Activated CD8-positive, alpha-beta memory T cell treated with anti-CD3 and anti-CD28 coated beads, Interleukin-2, amount 50 U/mL, for 4 hours (primary cell): ENCODE data around the gene TPP2.

Experiments used
- DNase-seq: peaks from one replicate; pipeline ENCODE4 v3.0.0-alpha.2; 2020

Gene TPP2

DNA sequence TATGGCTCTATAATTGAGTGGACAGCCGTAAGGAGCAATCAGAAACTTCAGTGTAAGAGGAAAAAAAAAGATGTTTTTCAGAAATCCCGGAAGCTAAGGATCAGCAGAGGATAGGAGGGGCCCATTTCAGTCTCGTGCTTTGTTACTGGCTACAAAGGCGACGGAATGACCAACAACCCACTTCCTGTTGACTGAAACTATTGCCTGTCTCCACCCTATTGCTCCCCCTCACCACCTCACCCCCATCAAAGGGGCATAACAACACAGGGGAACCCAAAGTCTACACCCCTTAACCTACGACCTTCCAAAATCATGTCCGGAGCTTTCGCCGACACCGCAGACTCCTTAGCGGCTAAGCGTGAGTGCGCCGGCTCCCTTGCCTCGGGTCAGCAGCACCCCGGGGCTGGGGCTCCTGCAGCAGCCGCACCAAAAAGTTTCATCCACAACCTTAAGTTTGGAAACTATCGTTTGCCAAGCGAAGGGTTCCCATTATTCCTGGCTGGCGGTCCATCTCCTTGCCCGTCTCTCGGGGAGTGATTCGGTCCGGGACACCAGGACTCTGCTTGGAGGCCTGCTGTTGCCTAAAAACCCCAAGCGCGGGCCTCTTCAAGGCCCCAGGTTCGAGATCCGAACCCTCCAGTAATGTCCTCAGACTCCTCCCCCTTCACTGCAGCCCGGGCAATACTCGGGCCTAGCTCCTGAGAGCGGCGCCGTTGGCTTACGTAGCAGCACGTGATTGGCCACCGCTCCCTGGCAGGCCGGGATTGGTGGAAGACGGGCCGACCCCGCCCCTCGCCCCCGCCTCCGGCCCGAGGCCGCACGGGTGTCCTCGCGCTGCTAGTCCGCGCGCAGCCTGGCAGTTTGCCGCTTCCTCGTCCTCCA is at the start of gene TPP2:
TPP2 (plus strand) TSS at position 840 of the 882 bp plus-strand sequence. CDS start 53 bp downstream, outside the sequence.
- peak; percentile 99 for DNase-seq

DNA sequence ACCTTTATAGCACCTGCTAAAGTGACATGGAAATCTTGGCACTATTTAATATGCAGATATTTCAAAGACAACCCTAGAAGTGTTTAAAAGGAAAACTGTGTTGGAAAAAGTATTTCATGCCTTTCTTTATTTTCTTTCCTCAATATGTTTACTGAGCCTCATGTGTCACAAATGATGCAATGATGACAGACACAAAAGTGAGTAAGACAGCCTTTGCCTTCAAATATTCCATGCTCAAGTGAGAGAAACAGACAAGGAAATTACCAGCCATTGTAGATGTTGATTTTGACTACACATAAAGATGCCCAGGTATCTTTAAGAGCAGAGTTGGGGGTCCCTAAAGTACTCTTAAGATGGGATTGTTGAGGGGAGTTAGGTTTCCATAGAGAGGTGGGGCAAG is 48.0 kb upstream of the TPP2 start:
- no peak for DNase-seq

DNA sequence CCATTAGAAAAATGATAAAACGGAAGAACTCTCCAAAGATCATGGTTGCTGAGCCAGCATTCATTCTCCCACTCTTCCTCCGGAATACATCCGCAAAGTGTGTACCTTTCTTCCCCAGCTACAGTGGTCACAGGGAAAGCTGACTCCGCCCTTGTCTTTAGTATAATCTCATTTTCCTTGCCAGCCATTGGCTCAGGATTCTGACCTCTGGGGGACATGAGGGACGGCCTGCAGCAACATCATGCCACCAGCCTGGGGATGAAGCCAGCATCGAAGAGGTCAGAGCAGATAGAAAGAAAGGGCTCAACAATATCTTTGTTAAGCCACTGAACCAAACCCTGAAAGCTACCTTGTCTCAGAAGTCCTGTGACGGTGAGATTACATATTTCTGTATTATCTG is 46.3 kb upstream of the TPP2 start:
- DNase-seq: no peak

DNA sequence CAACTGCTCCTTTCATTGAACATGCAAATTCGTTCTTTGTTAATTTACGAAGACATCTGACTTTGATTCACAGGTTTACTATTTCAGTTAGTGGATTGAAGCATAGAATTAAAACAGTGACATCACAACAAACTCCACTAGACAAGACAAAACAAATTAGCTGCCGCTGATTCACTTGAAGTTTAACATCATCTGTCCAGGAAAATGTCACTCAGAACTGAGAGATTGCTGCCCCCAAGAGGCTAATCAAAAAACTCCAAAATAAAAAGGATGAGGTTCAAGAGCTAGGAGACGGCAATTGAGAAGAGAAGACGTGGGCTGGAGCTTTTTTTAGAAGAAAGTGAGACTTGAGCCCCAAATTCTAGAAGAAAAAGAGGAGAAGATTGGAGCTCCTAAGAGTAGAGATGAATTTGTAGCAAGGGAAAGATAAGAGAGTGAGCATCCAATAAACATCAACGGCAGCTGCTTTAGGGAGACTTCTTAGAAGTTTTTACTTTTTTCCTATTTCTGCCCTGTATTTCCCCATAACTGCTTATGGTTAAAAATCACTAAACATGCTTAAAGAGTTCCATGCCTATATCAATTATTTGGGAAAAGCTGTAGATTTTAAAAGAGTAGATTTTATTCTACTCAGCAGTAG is 40.8 kb upstream of the TPP2 start:
- DNase-seq: no peak

DNA sequence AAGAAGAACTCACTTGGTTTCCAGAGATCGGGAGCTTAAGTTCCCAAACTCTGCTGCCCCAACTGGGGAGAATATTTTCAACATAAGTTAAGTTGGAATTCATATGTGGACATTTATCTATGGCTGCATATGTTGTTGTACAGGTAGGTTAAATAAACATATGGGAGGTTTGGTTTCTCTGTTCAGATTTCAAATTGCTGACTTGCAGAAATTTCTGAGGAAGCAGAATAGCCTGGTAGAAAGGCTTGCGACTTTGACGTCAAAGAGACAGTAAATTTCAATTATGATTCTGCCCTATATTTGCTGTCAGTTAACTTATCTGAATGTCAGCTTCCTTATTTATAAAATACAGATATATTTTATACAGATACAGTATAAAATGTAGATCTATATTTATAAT is 40.0 kb upstream of the TPP2 start:
- no peak for DNase-seq

DNA sequence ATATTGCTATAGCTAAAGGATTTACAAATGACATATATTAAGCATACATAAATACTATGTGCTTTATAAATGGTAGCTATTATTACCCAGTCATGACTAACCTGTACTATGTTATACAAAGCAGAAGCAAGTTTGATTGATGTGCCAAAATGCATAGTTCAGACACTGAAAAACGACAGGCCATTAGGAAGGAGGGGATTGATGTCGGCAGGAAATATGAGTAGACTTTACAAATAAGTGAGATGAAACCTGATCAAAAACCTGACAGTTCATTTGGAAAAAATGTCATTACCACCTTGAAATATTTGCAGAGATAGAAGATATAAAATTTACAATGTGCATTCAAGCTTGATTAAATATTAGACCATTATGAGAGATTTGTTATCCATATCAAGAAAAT is 38.8 kb upstream of the TPP2 start:
- DNase-seq: no peak

DNA sequence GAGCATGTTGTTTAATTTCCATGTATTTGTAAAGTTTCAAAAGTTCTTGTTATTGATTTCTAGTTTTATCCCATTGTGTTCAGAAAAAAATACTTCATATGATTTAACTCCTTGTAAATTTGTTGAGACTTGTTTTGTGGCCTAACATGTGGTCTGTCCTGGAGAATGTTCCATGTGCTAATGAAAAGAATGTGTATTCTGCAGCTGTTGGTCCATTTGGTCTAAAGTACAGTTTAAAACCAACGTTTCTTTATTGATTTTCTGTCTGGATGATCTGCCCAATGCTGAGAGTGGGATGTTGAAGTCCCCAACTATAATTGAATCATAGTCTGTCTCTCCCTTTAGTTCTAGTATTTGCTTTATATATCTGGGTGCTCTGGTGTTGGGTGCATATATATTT is 34.9 kb upstream of the TPP2 start:
- no peak for DNase-seq

DNA sequence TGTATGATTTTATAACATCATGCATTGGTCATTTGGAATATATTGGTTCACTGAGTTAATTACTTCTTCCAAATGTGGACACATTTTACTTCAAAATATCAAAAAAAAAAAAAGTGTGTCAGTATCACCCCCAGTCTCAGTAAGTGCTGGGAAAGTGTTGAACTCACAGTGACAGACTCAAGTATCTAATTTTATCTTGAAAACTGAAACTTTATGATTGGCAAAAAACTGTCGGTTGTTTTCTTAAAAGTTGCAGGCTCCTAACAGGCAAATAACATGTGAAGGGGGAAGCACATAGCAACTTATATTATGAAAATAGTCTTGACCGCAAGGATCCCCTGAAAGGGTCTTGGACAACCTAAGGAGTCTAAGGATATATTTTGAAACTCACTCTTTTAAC is 33.5 kb upstream of the TPP2 start:
- DNase-seq: no peak

DNA sequence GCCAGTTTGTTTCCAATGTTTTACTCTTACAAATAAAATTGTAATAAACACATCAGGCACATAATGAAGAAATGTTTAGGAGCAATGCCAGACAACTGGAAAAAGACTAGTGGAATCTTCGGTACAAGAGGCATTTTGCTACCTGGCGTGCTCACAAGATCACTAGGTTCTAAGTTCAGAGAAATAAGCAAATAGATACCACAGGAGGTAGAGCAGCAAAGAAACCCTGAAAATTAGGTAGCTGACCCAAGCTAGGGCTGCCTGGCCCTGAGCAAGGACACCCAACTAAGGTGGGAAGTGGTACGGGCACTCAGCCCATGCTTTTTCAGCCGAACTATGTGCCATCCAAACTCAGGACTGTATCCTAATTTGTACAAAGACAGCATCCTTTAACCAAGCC is 32.2 kb upstream of the TPP2 start:
- DNase-seq: no peak

DNA sequence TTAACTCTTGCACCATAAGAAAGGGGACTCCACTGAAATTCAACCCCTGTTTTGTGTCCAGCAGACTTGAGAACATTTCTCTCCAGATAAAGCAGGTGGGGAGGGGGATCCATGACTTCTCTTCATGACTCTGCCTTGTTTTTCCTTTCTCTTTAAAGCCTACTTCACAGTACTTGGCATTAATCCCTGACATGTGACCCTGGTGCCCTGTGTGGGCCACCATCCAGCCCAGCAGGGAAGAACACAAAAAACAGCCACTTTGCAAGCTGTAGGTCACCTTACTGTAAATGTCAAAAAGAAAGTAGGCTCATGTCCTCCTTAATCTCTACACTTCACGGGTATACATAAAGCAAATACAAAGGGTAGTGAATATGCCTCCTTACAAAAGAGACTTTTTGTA is 30.3 kb upstream of the TPP2 start:
- DNase-seq: no peak

DNA sequence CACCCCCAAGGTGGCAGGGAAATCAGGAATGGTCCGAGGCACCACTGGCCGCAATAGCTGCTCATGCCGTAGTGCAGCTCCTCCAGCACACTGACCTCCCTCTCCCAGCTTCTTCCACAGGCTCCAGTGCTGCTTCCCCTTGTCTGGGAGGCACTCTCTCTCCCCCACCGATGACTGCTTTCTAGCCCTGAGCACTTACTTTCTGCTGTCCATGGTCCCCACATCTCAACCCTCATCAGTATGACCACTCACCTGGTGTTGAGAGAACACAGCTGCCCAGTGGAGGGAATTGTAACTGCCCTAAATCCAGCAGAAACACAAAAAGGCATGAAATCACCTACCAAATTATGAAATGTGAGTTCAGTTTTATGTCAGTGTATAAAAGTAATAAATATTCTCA is 28.9 kb upstream of the TPP2 start:
- no peak for DNase-seq

DNA sequence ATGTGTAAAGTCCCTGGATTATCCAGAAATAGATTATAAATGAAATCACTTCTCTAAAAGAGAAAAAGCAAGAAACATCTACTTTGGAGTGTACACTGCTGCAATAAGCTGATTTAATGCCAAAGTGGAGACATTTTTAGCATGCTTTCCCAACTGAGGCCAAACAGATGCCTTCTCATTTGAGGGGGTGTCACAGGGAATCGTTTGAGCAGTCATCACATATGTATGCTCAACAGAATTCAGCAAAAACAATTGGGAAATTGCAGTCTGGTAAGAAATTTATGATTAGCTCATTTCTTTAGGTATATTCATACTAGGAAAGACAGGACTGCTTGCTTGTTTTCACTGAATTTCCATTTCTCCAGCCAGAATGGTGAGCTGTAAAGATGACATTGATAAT is 27.3 kb upstream of the TPP2 start:
- no peak for DNase-seq

DNA sequence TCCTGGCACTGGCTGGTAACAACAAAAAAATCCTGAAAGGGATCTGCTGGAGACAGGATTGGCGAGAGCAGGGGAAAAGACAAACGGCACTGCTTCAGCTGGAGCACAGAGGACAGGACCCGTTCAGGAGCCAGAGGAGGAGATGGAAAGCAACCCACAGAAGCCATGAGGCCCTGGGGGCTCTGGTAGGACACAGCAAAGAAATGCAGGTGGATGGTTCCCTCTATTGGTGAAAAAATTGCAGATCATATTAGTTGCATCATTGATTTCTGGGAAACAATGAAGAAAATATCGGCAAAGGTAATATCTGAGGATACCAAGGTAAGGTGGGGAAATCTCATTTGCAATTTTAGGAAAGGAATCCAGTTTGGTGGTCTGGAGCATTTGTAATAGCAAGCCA is 25.7 kb upstream of the TPP2 start:
- DNase-seq: no peak

DNA sequence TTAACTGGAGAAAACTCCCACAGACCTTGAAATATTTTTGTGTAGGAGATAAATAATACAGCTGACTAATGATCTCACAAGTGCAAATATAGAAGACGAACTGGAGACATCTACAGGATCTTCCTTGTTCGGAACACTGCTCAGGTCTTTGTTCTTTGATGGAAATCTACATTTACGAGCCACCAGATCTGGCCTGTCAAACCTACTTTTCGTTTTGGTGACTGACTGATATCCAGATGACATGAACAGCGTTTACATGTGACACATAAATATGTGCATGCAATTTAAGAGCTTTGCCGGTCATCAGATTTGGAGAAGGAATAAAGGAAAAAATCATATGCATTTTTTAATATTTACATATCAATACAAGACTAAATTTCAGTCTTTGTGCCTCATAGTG is 24.5 kb upstream of the TPP2 start:
- no peak for DNase-seq

DNA sequence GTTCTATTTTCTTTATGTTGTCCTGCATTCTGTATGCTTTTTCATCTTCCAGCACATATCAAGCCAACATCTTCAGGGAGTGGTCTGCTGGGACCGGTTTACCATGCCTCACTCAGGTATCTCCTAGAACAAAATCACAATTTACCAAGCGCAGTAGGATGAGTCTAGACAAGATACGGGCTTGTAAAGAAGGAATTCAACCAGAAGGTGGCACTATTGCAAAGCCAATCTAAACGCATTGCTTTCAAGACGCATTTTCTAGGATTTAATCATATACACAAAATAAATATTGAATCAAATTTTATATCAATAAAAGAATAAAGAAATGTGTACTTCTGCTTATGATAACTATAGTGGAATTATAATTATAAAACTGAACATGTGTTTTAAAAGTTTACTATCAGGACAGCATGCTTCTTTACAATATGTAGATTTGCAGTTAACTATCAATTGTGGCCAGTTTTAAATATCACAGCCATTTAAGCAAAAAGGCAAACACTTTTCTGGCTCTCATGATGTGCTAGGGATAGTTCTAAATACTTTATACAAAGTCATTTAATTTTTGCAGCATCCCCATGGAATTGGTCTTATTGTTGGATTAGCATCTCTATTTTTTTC is 16.1 kb upstream of the TPP2 start:
- no peak for DNase-seq

DNA sequence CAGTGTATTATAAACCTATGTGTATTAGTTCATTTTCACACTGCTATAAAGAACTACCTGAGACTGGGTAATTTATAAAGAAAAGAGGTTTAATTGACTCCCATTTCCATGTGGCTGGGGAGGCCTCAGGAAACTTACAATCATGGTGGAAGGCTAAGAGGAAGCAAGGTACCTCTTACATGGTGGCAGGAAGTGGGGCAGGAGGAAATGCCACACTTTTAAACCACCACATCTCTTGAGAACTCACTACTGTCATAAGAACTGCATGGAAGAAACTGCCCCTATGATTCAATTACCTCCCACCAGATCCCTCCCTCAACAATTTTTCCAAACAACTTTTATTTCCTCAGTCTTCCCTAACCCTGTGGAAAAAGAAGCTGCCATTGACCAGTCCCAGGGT is 14.5 kb upstream of the TPP2 start:
- DNase-seq: no peak

DNA sequence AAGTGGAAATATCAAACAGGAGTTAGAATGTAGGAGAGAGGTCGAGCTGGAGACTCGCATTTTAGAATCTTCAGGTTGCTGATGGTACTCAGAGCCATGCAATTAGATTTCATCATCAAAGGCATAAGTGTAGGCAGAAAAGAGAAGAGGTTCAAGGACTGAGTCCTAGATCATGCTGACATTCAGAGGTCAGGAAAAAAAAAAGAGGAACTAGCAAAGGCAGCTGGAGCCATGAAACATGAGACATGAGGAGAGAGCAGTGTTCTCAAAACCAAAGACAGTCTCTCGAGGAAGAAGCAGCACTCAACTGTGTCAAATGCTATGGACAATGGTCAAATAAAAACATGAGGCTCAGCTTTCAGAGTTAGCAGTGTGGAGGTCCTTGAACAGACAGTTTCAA is 12.4 kb upstream of the TPP2 start:
- no peak for DNase-seq

DNA sequence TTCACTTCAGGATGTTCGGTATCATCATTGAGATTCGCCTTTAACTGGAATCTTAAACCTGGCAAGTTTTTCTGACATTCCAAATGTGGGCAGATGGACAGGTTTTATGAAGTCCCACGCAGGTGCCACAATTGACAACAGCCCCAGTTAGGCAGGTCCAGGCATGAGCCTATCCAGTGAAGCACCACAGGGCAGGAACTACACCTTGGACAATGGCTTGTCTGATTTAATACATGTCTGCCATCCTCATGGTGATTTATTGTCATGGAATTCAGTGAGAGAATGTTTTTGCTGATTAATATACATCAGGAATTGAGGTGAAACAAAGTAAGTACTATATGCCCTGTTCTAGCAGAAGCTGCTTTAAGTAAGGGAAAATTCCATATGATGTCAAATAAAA is 10.2 kb upstream of the TPP2 start:
- DNase-seq: no peak

DNA sequence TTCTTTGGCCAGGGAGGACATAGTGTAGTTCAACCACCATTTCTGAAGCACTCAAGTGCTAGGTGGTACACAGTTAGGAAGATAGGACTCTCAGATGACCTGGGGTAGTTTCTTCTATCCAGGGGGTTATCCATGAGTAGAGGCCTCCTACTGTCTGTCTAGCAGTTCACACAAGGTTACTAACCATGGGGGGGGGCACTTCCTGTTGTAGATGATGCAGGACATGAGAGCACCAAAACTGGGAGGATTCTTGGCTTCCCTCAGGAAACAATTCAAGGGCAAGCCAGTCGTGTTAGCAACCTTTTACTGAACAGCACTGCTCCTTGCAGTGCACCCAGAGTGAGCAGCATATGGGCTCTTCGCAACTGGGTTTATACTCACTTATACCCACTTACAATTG is 8.9 kb upstream of the TPP2 start:
- DNase-seq: no peak

DNA sequence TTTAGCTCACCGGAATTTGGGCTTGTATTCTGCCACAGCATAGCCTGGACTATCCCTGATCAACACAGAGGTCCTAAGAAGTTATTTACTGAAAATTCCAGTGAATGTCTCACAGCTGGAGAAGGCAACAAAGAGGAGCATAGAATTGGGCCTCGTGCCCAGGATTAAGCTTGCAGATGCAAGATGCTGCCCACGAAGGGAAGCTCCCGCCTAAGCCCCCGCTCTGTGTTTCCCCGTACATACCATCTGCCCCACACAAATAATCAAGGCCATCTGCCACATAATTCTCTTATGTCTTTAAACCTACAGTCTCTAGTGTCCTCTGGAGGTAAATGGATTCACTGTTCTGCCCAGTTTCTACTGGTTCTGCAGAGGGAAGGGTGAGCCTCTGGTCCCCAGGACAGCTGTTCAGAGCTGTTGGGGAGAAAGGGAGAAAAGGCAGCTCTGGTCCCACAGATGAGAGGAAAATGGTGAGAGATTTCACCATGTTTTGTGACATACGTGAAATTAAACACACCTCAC is 7.4 kb upstream of the TPP2 start:
- DNase-seq: no peak

DNA sequence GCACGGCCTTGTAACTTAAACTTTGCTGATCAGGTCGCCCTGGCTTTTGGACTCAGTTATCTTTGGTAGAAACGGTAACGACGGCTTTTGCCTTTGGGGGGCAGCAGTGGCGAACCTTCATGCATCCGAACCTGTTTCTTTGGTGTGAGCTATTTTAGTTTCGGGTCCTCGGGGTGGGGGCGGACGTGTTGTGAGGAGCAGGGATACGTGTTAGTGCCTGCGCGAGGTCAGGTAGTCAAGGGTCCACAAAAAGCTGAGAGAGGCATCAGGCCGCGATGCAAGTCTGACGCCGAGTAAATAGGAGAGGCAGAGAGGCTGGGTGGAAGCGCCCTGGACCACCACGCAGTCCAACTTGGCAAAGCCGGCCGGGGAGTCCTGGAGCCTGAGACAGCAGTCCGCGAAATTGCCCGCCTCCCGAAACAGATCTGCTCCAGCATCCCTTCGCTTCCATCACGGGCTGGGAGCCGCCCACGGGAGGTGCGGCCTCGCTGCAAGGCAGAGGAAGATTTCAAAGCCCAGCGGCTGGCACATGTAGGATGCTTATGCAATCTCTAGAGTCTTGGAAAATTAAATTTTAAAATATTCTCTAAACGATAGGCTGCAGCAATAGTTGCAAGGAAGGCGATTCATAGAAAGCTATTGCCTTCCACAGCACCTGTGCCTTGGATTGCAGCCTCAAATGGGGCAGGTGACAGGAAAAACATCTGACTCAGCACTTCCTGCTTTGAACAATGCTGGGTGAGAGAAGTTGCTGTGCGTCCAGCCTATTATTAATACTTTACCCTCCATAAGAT is 4.6 kb upstream of the TPP2 start:
- DNase-seq: peak; percentile 78

DNA sequence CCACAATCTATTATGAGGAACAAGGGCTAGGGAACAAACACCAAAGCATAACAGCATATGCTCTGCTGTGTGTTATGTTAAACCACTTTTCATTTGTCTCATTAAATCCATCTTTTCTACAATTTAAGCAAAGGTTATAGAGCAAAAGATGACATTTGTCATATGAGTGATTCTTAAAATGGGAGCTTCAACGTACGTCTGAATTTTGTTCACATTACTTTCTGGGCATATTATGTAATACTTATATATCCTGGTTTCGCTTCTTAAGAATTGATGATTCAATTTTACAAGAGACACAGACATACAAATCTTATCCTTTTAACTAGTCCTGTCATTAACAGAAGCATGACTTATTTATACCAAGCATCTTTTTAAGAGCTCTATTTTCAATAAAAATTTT is 3.3 kb upstream of the TPP2 start:
- no peak for DNase-seq
